ENCODE measurements around the gene PRKAR2B. TPM values are rescaled to one million over a fixed set of nuclear protein-coding genes. Genes with fewer than 3 reads are reported as not detected.

The PRKAR2B gene
- total and polyA plus RNA-seq, 2 experiments from 2014 or later: 14.8 to 31.5 TPM

- Histone ChIP-seq H3K9me3 (ENCODE audit: low read depth) (no peaks in the 10 kb centered on the region), H3K36me3 (replicated peaks; ENCODE audit: insufficient read depth, low read depth) (no peaks in the 10 kb centered on the region), H3K79me2 (peaks cover 25% of the 10 kb centered on the region), H2AFZ (no peak overlapping the region), H3K27me3 (no peaks in the 10 kb centered on the region), H3K27ac (no peak overlapping the region), H4K20me1 (ENCODE audit: insufficient read depth, poor library complexity, severe bottlenecking) (no peaks in the 10 kb centered on the region), H3K4me2 (no peak overlapping the region), H3K9me2 (replicated peaks; ENCODE audit: insufficient read depth) (no peaks in the 10 kb centered on the region), H3K4me1 (ENCODE audit: insufficient read depth) (no peaks in the 10 kb centered on the region), H3K4me3 (no peak overlapping the region)
- no peak for TF ChIP-seq EZH2phosphoT487 (IDR thresholded peaks at IDR 0.05; ENCODE audit: low read depth, severe bottlenecking, unreplicated experiment)
- TF ChIP-seq CTCF (IDR thresholded peaks at IDR 0.05; ENCODE audit: poor library complexity): no peak
- no peak for TF ChIP-seq EZH2 (IDR thresholded peaks at IDR 0.05; ENCODE audit: borderline replicate concordance)
- WGBS (ENCODE audit: low lambda C conversion rate, missing lambda C conversion rate): 94% methylated on average over 4 of the region's 4 CpGs
- no peak for DNase-seq (ENCODE audit: low spot score)
Measured at GRCh38 chr7:107186240-107186639, 141.7 kb downstream of the PRKAR2B start.

- Histone ChIP-seq H3K79me2 (peaks cover 11% of the 10 kb centered on the region), H4K20me1 (ENCODE audit: insufficient read depth, poor library complexity, severe bottlenecking) (no peaks in the 10 kb centered on the region), H3K4me1 (ENCODE audit: insufficient read depth) (no peaks in the 10 kb centered on the region), H2AFZ (no peak overlapping the region), H3K36me3 (replicated peaks; ENCODE audit: insufficient read depth, low read depth) (no peaks in the 10 kb centered on the region), H3K9me2 (replicated peaks; ENCODE audit: insufficient read depth) (no peaks in the 10 kb centered on the region), H3K27ac (no peak overlapping the region), H3K9me3 (ENCODE audit: low read depth) (no peaks in the 10 kb centered on the region), H3K27me3 (no peaks in the 10 kb centered on the region), H3K4me3 (no peak overlapping the region), H3K4me2 (no peak overlapping the region)
- DNase-seq (ENCODE audit: low spot score): no peak
- TF ChIP-seq EZH2phosphoT487 (IDR thresholded peaks at IDR 0.05; ENCODE audit: low read depth, severe bottlenecking, unreplicated experiment) (no peak), EZH2 (IDR thresholded peaks at IDR 0.05; ENCODE audit: borderline replicate concordance) (no peak), CTCF (IDR thresholded peaks at IDR 0.05; ENCODE audit: poor library complexity) (no peak)
- WGBS (ENCODE audit: low lambda C conversion rate, missing lambda C conversion rate): 79% methylated on average over 2 of the region's 2 CpGs
Measured at GRCh38 chr7:107187774-107188173, 143.3 kb downstream of the PRKAR2B start.

GRCh38 chr7:107190090-107190489 is 145.6 kb downstream of the PRKAR2B start:
- Histone ChIP-seq H3K9me2 (replicated peaks; ENCODE audit: insufficient read depth) (no peaks in the 10 kb centered on the region), H3K4me3 (no peak overlapping the region), H3K27ac (no peak overlapping the region), H3K4me2 (no peak overlapping the region), H2AFZ (no peak overlapping the region), H3K79me2 (peaks cover 2% of the 10 kb centered on the region), H3K36me3 (replicated peaks; ENCODE audit: insufficient read depth, low read depth) (no peaks in the 10 kb centered on the region), H3K27me3 (no peaks in the 10 kb centered on the region), H3K9me3 (ENCODE audit: low read depth) (no peaks in the 10 kb centered on the region), H3K4me1 (ENCODE audit: insufficient read depth) (no peaks in the 10 kb centered on the region), H4K20me1 (ENCODE audit: insufficient read depth, poor library complexity, severe bottlenecking) (no peaks in the 10 kb centered on the region)
- DNase-seq (ENCODE audit: low spot score): no peak
- TF ChIP-seq CTCF (IDR thresholded peaks at IDR 0.05; ENCODE audit: poor library complexity): no peak
- no peak for TF ChIP-seq EZH2phosphoT487 (IDR thresholded peaks at IDR 0.05; ENCODE audit: low read depth, severe bottlenecking, unreplicated experiment)
- no peak for TF ChIP-seq EZH2 (IDR thresholded peaks at IDR 0.05; ENCODE audit: borderline replicate concordance)
- 96% methylated on average over 2 of the region's 2 CpGs for WGBS (ENCODE audit: low lambda C conversion rate, missing lambda C conversion rate)

- Histone ChIP-seq H3K27ac (no peak overlapping the region), H3K36me3 (replicated peaks; ENCODE audit: insufficient read depth, low read depth) (no peaks in the 10 kb centered on the region)
Measured at GRCh38 chr7:107194052-107194451, 149.5 kb downstream of the PRKAR2B start.

More at GRCh38 chr7:107194052-107194451, 149.5 kb downstream of the PRKAR2B start:
- H3K9me3 ChIP-seq (ENCODE audit: low read depth): no peaks in the 10 kb centered on the region
- no peak overlapping the region for H2AFZ ChIP-seq
- no peak overlapping the region for H3K4me3 ChIP-seq
- TF ChIP-seq EZH2phosphoT487 (IDR thresholded peaks at IDR 0.05; ENCODE audit: low read depth, severe bottlenecking, unreplicated experiment) (no peak), CTCF (IDR thresholded peaks at IDR 0.05; ENCODE audit: poor library complexity) (peak; percentile 24)
- DNase-seq (ENCODE audit: low spot score): no peak
- no peaks in the 10 kb centered on the region for H3K27me3 ChIP-seq
- no peaks in the 10 kb centered on the region for H3K4me1 ChIP-seq (ENCODE audit: insufficient read depth)
- no peak overlapping the region for H3K4me2 ChIP-seq
- 89% methylated on average over 1 of the region's 1 CpG for WGBS (ENCODE audit: low lambda C conversion rate, missing lambda C conversion rate)
- H3K9me2 ChIP-seq (replicated peaks; ENCODE audit: insufficient read depth): no peaks in the 10 kb centered on the region
- no peaks in the 10 kb centered on the region for H3K79me2 ChIP-seq
- no peaks in the 10 kb centered on the region for H4K20me1 ChIP-seq (ENCODE audit: insufficient read depth, poor library complexity, severe bottlenecking)

Data from hepatocyte (in vitro differentiated cells).